ENCODE results near the gene RASAL1.

GRCh38 chr12:113113397-113113796 is 22.2 kb downstream of the RASAL1 start:
- TF ChIP-seq, protein P1, sequence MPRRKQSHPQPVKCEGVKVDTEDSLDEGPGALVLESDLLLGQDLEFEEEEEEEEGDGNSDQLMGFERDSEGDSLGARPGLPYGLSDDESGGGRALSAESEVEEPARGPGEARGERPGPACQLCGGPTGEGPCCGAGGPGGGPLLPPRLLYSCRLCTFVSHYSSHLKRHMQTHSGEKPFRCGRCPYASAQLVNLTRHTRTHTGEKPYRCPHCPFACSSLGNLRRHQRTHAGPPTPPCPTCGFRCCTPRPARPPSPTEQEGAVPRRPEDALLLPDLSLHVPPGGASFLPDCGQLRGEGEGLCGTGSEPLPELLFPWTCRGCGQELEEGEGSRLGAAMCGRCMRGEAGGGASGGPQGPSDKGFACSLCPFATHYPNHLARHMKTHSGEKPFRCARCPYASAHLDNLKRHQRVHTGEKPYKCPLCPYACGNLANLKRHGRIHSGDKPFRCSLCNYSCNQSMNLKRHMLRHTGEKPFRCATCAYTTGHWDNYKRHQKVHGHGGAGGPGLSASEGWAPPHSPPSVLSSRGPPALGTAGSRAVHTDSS (tag by site-specific recombination; IDR thresholded peaks at IDR 0.05), result no peak
- TF ChIP-seq GFI1B (tag by site-specific recombination; IDR thresholded peaks at IDR 0.05) (no peak), ZNF138 (tag by site-specific recombination; IDR thresholded peaks at IDR 0.05; ENCODE audit: borderline replicate concordance) (no peak), KLF16 (tag by site-specific recombination; IDR thresholded peaks at IDR 0.05) (no peak), CTCF (tag by site-specific recombination; IDR thresholded peaks at IDR 0.05) (no peak)
- TF ChIP-seq, protein P2, sequence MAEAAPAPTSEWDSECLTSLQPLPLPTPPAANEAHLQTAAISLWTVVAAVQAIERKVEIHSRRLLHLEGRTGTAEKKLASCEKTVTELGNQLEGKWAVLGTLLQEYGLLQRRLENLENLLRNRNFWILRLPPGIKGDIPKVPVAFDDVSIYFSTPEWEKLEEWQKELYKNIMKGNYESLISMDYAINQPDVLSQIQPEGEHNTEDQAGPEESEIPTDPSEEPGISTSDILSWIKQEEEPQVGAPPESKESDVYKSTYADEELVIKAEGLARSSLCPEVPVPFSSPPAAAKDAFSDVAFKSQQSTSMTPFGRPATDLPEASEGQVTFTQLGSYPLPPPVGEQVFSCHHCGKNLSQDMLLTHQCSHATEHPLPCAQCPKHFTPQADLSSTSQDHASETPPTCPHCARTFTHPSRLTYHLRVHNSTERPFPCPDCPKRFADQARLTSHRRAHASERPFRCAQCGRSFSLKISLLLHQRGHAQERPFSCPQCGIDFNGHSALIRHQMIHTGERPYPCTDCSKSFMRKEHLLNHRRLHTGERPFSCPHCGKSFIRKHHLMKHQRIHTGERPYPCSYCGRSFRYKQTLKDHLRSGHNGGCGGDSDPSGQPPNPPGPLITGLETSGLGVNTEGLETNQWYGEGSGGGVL (tag by site-specific recombination; IDR thresholded peaks at IDR 0.05), result no peak
